ENCODE data around the gene CLIC4. TPM values are rescaled to one million over a fixed set of nuclear protein-coding genes. Genes with fewer than 3 reads are reported as not detected.

CLIC4 gene
- total and polyA plus RNA-seq, 2 of the 8 experiments (the other 6 are each of a cell fraction or from before 2014, with no cell fraction given) = 77.5 to 293 TPM

DNA sequence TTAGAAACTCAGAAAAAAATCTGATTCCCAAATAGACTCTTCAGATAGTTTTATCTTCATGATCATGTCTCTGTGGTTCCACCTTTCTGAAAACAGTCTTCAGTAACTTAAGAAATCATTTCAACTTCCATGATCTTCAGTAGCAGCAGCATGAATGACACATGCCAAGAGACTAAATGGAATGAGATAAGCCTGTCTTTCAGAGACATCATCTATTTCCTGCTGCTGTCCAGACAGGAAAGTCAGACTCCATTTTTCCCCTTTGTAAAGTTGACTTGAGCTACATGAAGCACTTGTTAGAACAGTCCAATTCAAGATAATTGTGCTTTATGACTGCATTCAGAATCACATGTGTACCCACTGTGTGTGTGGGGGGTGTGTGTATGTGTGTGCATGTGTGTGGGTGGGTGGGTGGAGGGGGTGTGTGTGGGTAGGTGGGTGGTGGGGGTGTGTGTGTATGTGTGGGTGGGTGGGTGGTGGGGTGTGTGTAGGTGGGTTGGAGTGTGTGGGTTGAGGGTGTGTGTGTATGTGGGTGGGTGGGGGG, 58.8 kb downstream of the CLIC4 start (continued):
- TF ChIP-seq NRF1 (IDR thresholded peaks at IDR 0.05; ENCODE audit: low read depth, low read length) (no peak), EGR1 (IDR thresholded peaks at IDR 0.05; ENCODE audit: borderline replicate concordance, low read depth, low read length) (no peak), MAFK (IDR thresholded peaks at IDR 0.05; ENCODE audit: low read depth, low read length) (no peak)
